NCI-H2196 treated with DMSO at 0.1 percent for 48 hours (cell line): ENCODE measurements around the gene PTPRM.

Experiments
- DNase-seq: peaks from one replicate; lab custom pipeline; 2025; ENCODE audit not compliant: unreplicated experiment; lab: John Stamatoyannopoulos, UW

Gene PTPRM

DNA sequence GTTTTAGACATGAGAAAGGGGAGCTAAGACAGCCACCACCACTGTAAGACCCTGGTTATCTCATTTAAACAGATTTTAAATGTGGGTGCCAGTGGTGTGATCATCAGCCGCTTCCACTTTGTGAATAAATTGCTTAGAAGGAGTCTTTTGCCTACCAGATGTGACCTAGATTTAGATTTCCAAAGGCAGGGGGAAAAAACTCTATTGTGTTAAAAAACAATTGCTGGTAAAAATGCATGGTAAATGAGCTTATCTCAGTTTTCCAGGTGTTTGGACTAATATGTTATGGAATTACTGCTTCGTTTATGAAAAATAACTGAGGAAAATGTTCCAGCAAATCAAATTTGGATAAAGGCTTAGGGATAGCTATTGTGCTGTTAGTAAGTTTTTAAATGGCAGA is 575.8 kb downstream of the PTPRM start:
- DNase-seq, result no peak

DNA sequence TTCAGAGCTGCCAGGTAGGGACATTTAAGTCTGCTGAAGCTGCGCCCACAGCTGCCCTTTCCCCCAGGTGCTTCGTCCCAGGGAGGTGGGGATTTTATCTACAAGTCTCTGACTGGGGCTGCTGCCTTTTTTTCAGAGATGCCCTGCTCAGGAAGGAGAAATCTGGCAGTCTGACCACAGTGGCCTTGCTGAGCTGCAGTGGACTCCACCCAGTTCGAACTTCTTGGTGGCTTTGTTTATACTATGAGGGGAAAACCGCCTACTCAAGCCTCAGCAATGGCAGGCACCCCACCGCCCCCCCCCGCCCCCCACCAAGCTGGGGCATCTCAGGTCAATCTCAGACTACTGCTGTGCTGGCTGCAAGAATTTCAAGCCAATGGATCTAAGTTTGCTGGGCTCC is 584.1 kb downstream of the PTPRM start:
- DNase-seq, result no peak

DNA sequence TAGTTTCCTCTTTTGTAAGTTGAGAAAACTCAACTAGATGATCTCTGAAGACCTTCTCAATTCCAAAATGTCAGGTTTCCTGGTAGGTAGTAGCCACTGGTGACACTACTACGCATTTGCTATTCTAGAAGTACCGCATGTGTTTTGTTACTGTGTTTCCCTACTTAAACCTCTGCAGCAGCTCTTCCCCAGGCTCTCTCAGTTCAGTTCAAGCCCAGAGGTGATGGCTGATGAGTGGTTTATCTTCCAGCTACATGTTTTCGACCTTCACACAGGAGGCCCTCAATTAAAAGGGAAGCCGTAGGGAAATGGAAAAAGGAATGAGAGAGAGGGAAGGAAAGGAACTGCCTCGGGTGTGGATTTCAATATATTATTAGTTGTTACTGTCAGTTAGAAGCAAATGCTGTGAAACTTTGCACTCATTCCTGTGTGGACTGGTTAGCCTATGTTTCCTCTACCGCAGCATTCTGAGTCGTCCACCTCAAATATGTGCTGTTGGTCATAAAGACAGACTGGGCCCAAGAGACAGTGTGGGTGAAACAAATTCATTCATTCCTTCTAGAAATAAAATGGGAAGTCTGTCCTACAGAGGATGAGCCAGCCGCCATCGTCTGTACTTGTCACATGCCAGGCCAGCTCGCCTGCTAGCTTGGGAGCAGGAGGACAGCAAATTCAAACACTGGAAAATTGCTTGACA is 586.9 kb downstream of the PTPRM start:
- no peak for DNase-seq

DNA sequence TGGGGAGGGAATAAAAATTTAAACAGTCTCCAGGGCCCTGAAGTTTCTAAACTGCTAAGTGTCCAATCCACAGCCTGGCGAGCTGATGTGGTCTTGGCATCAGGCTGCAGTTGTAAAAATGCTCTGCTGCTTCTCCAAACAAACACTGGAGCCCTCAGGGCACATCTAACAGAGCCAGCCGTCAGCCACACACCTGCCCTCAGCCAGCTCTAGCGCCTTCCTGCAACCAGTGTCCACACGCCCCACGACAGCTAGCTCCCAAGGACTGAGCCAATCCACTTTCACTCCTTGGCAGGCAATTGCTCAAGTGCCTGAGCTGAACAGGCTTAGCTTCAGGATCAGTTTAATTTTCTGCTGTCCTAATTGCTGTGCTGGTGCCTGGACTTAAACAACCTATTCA is 595.7 kb downstream of the PTPRM start:
- peak; percentile 81 for DNase-seq

DNA sequence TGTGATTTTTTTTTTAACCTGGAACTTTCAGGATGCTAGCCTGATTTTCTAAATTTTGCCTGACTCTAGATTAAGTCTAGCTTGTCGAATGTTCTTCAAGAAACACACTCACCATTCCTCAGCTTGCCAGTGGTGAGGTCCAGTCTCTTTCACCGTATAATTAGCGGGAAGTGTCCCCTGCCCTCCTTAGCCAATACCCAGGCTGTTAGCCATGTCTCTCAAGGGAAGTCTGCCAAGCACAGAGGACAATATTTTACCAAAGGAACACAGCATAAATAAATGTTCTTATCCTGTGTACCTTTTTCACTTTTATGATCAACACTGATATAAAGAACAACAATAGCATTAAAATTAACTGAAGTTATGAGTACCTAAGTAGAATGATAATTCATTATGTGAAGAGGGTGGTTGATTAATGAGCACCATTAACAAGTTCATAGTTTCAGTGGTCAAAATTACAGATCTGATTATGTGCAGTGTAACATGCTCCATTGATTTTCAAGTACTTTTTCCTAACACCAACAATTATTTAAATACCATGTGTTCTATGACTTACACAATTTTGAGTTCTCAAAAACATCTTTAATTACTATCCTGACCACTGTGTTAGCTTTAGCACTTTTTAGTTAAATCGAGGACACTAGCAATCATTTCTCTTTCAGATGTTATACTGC is 596.3 kb downstream of the PTPRM start:
- DNase-seq, result no peak

DNA sequence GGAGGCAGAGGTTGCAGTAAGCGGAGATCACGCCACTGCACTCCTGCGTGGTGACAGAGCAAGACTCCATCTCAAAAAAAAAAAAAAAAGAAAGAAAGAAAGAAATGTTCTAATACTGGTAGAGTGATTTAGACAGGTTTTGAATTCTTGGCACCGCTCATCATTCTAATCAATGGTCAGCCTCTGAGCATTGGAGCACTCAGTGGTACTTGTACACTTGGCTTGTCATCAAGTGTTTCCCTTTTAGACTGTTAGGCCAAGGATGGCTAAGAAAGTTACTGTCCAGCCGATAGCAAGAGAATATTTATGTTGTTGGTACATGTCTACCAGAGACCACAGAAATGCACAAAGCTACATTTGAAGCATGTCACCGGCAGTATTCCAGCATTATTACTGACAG is 598.0 kb downstream of the PTPRM start:
- no peak for DNase-seq

DNA sequence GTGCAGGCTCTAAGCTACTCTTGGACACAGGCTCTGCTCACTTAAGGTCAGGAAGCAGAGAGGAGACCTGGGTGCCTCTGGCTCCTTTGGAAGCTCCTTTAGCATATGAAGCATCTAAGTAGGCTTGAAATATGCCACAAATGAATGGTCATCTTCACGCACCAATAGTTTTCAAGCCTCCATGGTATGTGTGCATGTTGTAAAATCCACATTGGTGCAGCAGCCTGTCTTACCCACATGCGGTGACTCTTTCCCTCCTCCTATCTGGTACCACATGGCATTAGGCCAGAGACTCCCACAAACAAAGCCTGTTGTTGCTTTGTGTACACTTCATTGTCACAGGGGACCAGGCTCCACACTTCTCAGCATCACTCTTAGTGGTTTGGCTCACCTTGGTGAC is 599.9 kb downstream of the PTPRM start:
- DNase-seq, result no peak

DNA sequence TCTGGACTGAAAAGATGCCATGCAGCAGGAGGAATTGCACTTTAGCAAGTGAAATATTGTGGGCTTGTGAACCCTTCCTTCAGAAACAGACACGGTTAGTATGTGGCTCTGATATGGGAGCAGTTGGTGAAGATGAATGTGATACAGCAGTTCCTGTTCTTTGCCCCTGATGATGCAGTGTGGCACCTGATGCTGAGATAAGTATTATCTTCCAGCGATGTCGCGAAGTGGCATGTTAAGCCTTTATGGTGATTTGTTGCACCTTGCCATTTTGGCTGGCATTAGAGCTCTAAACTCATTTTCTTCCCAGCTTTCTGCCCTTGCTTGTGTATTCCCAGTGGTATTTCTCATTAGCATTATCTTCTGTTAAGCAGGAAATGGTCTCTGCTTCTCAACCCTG is 600.6 kb downstream of the PTPRM start:
- DNase-seq, result no peak

DNA sequence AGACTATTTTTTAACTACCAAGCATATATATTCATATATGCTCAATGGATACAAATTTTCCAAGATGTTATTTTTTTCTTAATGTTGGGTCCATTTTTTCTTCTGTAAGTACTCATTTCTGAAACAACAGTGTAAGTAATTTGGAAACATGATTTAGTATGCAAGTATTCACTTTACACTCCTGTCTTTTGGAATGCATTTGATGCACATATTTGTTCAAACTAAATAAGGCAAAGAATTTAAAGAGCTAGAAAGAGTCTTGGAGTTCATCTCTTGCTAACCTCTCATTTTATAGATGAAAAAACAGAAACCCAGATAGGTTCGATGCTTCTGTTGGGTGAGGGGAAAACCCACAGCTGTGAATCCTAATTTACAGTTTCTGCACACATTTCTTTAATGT is 602.6 kb downstream of the PTPRM start:
- DNase-seq, result no peak

DNA sequence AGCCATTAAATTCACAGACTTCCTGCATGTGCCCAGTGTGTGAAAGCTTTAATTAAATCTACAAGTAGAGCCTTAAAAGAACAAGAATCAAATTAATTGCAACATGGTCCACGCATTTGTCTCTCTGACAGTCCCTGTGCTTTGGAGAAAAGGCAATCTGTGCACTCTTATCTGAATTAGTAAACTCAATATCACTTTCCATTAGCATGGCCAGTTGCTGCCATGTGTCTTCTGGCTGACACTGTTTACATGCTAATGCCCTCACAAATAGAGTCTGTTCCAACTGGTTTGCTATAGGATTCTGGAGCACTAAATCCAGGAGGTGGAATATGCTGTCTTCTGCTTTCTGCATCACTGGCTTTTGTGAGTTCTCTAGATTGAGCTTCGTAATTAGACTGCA is 607.7 kb downstream of the PTPRM start:
- DNase-seq, result no peak

DNA sequence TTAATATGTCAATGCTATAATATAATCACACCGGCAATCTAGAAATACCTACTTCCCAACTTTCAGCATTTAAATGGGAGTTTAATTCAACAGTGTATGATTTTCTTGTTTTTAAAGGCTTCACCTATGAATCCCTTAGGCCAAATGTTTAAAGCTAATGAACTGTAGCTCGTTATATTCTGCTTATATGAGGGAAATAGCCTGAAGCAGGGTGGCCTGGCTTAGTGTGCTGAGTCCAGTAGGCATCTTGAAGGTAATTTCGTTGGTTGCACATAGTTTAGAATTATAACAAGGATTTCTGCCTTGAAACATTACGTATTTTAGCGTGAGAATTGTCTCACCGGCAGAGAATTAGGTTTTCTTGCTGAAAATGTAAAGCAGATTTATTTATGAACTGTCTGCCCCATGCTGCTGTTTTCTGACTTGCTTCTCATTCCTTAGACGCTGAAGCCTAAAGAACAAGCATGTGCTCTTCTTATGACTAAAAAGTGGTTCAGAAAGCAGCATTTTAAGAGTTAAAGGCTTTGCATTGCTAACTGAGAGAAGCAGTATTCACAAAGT is 608.5 kb downstream of the PTPRM start:
- no peak for DNase-seq

DNA sequence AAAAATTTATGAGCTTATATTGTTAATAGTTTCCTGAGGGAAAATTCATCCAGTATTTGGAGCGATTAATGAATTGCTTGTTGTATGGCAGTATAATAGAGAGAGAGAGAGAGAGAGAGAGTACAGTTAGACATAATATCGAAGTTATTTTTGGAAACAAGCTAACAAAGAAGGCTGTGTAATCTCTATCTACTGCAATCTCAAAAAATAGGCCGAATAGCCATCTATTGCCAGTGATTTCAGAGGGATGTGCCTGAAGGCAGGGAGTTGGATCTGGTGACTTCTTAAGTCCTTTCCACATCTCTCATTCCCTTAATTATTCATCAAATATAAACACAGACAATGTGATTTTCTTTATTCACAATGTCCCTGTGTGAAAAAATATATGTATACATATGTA is 609.0 kb downstream of the PTPRM start:
- no peak for DNase-seq

DNA sequence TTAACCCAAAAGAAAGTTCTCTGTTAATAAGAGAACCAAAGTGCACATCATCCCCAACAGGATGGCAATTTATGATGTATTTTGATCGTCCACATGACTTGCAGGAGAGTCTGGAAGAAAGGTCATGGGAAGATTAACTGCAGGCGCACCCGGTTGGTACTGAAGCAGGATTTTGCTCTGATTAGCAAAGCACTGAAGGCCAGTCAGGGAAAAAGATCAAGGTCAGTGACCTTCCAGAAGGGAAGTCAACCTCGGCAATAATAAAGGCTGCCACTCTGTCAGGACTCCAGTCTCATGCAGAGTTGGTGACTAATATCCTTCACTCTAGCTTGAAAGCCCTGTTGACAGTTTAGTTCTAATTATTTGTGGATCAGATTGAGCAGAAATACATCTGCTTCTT is 609.4 kb downstream of the PTPRM start:
- no peak for DNase-seq

DNA sequence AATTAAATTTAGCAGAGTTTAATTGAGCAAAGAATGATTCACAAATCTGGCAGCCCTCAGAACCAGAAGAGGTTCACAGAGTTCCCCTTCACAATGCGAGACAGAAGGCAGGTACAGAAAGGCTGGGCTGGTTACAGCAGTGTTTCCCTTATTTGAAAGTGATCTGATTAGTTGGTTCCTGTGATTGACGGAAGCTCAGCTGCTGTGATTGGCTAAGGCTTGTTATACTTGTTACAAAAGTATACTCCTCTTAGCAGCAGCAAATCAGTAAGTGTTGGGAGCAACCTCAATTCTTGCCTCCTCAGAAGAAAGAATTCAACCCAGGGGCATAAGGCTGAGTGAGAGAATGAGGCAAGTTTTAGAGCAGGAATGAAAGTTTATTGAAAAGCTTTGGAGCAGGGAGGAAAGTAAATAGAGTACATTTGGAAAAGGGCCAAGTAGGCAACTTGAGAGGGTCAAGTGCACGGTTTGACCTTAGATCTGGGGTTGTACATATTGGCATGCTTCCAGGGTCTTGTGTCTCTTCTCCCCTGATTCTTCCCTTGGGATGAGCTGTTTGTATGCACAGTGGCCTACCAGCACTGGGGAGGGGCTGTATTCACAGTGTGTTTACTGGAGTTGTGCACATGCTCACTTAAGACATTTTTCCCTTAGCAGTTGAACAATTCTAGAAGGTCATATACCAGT is 610.4 kb downstream of the PTPRM start:
- DNase-seq, result peak; percentile 27

DNA sequence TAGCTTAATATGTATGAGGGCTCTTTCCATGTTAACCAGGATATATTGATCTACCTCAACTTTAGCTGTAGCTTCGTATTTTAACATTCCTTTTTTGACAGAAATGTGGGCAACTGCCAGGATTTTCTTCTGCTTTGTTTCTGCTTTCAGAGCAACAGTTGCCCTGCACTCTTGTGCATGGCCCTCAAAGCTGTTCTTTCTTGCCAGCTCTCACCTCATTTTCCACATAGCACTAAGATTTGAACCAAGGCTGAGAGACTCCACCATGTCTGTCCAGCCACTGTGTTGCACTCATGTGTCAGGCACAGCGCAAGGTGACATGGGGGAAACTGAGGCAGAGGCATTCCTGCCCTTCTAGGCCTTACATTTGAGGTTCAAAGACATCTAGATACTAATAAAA is 619.3 kb downstream of the PTPRM start:
- DNase-seq, result no peak

DNA sequence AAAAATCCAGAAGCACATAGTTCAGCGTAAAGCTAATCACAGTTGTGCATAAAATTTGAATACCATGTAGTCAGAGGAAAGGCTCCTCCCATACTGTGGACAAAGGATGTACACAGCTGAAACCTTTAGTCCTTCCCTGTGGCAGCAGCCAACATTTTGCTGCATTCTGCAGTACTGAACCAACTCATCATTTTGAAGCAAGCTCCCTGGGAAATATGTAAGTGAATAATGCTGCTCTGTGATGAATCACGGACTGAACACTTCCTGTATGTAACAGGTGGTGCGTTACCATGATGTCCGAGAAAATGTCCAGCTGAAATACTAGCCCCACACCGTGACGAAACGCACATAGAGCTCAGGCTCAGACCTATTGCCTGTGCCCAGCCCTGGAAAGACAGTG is 621.1 kb downstream of the PTPRM start:
- DNase-seq, result no peak

DNA sequence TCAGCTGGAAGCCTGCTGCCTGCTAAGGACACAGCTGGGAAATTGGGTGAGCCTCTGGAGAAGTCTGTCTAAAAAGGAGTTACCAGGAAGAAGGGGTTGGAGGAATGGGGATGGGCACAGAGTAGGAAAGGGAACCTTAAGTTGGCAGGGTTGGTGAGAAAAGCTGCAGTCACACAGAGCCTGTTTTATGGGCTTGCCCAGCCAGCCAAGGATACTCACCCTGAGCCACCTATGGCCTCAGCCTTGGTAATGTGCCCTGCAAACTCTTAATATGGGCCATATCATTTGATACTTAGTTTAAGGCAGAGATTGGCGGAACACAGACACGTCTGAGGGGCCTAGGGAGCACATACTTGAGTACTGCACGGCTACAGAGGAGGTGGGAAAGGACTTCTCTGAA is 623.9 kb downstream of the PTPRM start:
- DNase-seq, result no peak

DNA sequence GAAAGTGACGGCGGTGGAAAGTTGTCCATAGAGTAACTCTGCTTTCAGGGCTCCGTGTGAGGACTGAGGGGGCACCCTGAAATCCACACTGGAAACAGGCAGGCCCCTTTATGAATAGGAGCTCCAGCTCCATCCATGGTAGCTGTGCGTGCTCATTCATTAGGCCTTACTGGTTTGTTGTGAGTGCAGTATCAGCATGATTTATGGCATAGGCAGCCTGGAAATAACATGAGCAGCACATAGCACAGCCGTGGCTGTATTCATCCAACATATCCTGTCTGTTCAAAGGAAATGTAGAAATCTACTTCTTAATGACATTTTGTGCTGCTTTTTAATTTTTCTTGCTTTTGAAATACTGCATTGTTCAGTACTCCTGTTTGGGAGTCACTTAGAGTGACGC is 627.3 kb downstream of the PTPRM start:
- DNase-seq, result no peak

DNA sequence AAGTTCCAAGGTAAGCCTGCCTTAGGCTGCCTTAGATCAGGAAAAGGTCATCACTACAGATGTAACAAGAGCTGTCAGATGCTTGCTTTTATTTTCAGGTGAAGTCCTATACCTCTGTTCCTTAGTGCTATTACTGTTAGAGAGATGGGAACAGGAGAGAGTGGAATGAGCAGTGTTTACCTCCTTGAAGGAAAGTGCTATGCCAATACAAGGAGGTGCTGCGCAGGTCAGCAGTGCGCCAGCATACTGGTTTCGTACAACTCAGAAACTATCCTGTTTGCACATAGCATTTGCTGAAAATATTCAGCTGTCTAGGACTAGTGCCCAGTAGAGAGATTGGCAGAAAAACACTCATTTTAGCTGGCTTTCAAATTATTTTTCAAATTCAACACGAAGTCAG is 629.1 kb downstream of the PTPRM start:
- no peak for DNase-seq

DNA sequence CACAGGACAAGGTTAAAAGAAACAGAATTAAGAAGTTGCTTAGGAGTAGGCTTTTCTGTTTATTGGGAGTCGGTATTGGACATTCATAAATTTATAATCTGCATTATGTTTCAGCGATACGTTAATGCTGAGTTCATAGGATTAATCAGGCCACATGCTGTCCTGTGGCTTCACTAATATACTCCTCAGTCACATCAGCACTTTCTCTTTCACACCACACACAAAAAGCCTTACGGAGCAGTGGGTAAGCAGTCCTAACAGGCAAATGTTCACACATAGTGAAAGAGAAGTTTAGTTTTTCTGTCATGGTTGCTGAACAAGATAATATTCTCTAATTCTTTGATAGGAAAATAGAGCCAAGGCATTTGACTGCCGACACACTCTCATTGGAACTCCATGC is 630.4 kb downstream of the PTPRM start:
- no peak for DNase-seq

DNA sequence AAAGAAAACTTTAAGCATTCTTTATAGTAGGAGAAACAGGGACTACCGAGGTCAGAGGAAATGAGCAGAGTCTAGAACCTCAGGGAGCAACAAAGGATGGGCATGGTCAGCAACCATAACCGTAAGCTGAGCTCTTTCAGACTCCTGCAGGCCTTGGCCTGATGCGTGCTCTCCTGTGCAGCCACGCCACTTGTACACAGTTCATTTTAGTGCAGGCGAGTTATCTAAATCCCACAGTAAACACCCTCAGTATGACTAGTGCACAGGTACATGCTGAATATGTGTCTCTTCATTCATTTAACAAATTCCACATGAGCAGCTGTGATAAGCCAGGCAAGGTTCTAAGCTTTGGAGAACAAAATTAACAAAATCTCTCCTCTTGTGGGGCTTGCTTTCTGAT is 640.9 kb downstream of the PTPRM start:
- DNase-seq, result no peak

DNA sequence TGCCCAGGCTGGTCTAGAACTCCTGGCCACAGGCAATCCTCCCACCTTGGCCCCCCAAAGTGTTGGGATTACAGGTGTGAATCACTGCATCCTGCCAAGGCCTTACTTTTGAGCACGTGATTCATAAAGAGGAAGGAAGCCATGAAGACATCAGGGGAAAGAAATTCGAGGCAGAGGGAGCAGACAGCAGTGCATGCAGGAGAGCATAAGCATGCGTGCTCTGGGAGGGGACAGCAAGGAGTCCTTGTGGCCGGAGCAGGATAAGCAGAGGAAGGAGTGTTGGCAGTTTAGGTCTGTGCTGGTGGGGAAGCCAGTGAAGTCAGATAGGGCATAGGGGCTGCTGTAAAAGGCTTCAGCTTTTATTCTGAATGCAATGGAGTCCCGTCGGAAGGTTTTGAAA is 641.6 kb downstream of the PTPRM start:
- no peak for DNase-seq
